Endothelial cell of umbilical vein (primary cell): Measurements from ENCODE around the gene CLEC11A. TPM values are rescaled to one million over a fixed set of nuclear protein-coding genes. Genes with fewer than 3 reads are reported as not detected.

Source experiments
- BruUV-seq: library from RNA; stranded (reverse); fragments of 400-500 nt; replicated peaks from 2 replicates; lab custom pipeline; 2021; lab: Mats Ljungman, UMichigan
- CTCF ChIA-PET: fragments of 300-600, 350-600 bp; sonication (Branson Sonifier 250); formaldehyde crosslinking; loops from one replicate; lab custom pipeline; 2021; ENCODE audit warnings: antibody characterized with exemption, inconsistent platforms; lab: Charles Lee
- POLR2A ChIA-PET: fragments of 300-600, 350-600 bp; sonication (Branson Sonifier 250); formaldehyde crosslinking; loops from one replicate; lab custom pipeline; 2021; ENCODE audit warnings: antibody characterized with exemption, inconsistent platforms; lab: Charles Lee
- DNase-seq: peaks from one replicate; pipeline ENCODE4 v3.0.0-alpha.2; 2011; ENCODE audit warnings: low read depth, low spot score
- FAIRE-seq: peaks from 2 replicates; lab custom pipeline; 2011; peaks lifted over from hg19 to GRCh38; lab: Jason Lieb, UNC
- H2AFZ ChIP-seq: 2 replicates; pipeline ENCODE4 v1.6.0; 2012; ENCODE audit warnings: low read depth, low read length, control low read depth, inconsistent platforms
- H3K27ac ChIP-seq: 2 replicates; pipeline ENCODE4 v1.5.1; 2011; ENCODE audit warnings: low read depth, mild to moderate bottlenecking, control low read depth, low read length, moderate library complexity; ENCODE audit not compliant: insufficient read depth
- H3K27me3 ChIP-seq, 2 experiments: 2 replicates each; pipeline versions ENCODE4 v1.6.0 to v1.6.1; 2011; ENCODE audit warnings: low read length in 2 of 2, mixed read lengths in 1 of 2; ENCODE audit not compliant: control insufficient read depth in 2 of 2, insufficient read depth in 2 of 2
- H3K36me3 ChIP-seq, 2 experiments: 2 replicates in 1 of 2; 3 replicates in 1 of 2; pipeline ENCODE4 v1.5.1; 2011; ENCODE audit warnings: low read length in 2 of 2, mild to moderate bottlenecking in 1 of 2, moderate library complexity in 1 of 2; ENCODE audit not compliant: control insufficient read depth in 2 of 2, insufficient read depth in 2 of 2; ENCODE audit errors: extremely low read depth in 1 of 2
- H3K4me1 ChIP-seq: 3 replicates; pipeline ENCODE4 v1.5.1; 2011; ENCODE audit warnings: mild to moderate bottlenecking, low read length; ENCODE audit not compliant: control insufficient read depth, insufficient read depth; ENCODE audit errors: extremely low read depth
- H3K4me2 ChIP-seq: 2 replicates; pipeline ENCODE4 v1.6.1; 2011; ENCODE audit warnings: low read length, control low read depth, mixed read lengths; ENCODE audit not compliant: insufficient read depth
- H3K4me3 ChIP-seq, 3 experiments: fragments of 200-600 bp in 1 of 3; sonication (generic), shearing (Covaris generic) in 1 of 3; replicated peaks in 1 of 3; 2 replicates each; pipeline ENCODE4 v1.5.1; 2011 to 2016; ENCODE audit warnings: control low read depth in 3 of 3, low read length in 3 of 3, mild to moderate bottlenecking in 2 of 3, inconsistent platforms in 1 of 3, low read depth in 1 of 3, moderate library complexity in 1 of 3; ENCODE audit not compliant: insufficient read depth in 1 of 3
- H3K79me2 ChIP-seq: 2 replicates; pipeline ENCODE4 v1.6.0; 2012; ENCODE audit warnings: low read length, inconsistent platforms; ENCODE audit not compliant: control insufficient read depth, insufficient read depth
- H3K9ac ChIP-seq: replicated peaks from 2 replicates; pipeline ENCODE3; 2011; ENCODE audit warnings: low read length, control low read depth; ENCODE audit not compliant: insufficient read depth; ENCODE audit errors: extremely low read depth
- H3K9me1 ChIP-seq: replicated peaks from 3 replicates; pipeline ENCODE4 v1.6.0; 2011; ENCODE audit warnings: mild to moderate bottlenecking, low read length; ENCODE audit not compliant: control insufficient read depth, insufficient read depth; ENCODE audit errors: extremely low read depth
- H3K9me3 ChIP-seq: replicated peaks from 2 replicates; pipeline ENCODE4 v1.5.1; 2012; ENCODE audit warnings: low read length, inconsistent platforms; ENCODE audit not compliant: control insufficient read depth, insufficient read depth
- H4K20me1 ChIP-seq: replicated peaks from 2 replicates; pipeline ENCODE3; 2011; ENCODE audit warnings: mild to moderate bottlenecking, low read length; ENCODE audit not compliant: control insufficient read depth, insufficient read depth; ENCODE audit errors: extremely low read depth
- EZH2 ChIP-seq: IDR thresholded peaks from 2 replicates; pipeline ENCODE4 v1.6.1; 2012; ENCODE audit warnings: borderline replicate concordance, low read depth, mild to moderate bottlenecking, moderate library complexity, low read length, inconsistent platforms; ENCODE audit not compliant: severe bottlenecking
- GATA2 ChIP-seq: IDR thresholded peaks from 2 replicates; pipeline ENCODE4 v1.7.0; 2011; ENCODE audit warnings: low read depth, mild to moderate bottlenecking, moderate library complexity, mixed read lengths, low read length; ENCODE audit not compliant: insufficient read length, insufficient read depth
- MYC ChIP-seq: IDR thresholded peaks from one replicate; pipeline ENCODE4 v1.6.1; 2011; ENCODE audit warnings: mild to moderate bottlenecking, low read depth, low read length
- POLR2A ChIP-seq: IDR thresholded peaks from 2 replicates; pipeline ENCODE4 v1.6.1; 2012; ENCODE audit warnings: low read depth, mild to moderate bottlenecking, control low read depth, low read length
- POLR2AphosphoS5 ChIP-seq: IDR thresholded peaks from 2 replicates; pipeline ENCODE4 v1.6.1; 2012; ENCODE audit warnings: low read depth, mild to moderate bottlenecking, control low read depth, low read length, moderate library complexity; ENCODE audit not compliant: insufficient read depth
- dilution Hi-C: fragments of 300-500 bp; cut with MboI; formaldehyde crosslinking; loops from one replicate; pipeline ENCODE4 v1.15.0; 2019; ENCODE audit warnings: low sequenced_read_pairs; ENCODE audit not compliant: extremely low pct_ligation_motif_present
- intact Hi-C: fragments of 100-400 bp; cut with micrococcal nuclease; formaldehyde crosslinking; loops from one replicate; pipeline ENCODE4 v1.10.0; 2022
- polyA plus RNA-seq, 4 experiments: library from polyadenylated mRNA; depleted of rRNA in 3 of 4; stranded (reverse) in 3 of 4; unstranded in 1 of 4; fragments of >200 nt; gene quantifications; 2 replicates each; pipeline versions ENCODE4 v1.2.1 to v1.2.3, GENCODE V29; 2011 to 2012; ENCODE audit warnings: missing spikeins in 1 of 4
- total RNA-seq: library from RNA; stranded (reverse); gene quantifications from 2 replicates; pipeline ENCODE4 v1.2.3, GENCODE V29; 2021

CLEC11A gene
- total and polyA plus RNA-seq, 2 donors (not counting 3 experiments of a cell fraction or from before 2014, with no cell fraction given) = 10.4 to 30.1 TPM

DNA sequence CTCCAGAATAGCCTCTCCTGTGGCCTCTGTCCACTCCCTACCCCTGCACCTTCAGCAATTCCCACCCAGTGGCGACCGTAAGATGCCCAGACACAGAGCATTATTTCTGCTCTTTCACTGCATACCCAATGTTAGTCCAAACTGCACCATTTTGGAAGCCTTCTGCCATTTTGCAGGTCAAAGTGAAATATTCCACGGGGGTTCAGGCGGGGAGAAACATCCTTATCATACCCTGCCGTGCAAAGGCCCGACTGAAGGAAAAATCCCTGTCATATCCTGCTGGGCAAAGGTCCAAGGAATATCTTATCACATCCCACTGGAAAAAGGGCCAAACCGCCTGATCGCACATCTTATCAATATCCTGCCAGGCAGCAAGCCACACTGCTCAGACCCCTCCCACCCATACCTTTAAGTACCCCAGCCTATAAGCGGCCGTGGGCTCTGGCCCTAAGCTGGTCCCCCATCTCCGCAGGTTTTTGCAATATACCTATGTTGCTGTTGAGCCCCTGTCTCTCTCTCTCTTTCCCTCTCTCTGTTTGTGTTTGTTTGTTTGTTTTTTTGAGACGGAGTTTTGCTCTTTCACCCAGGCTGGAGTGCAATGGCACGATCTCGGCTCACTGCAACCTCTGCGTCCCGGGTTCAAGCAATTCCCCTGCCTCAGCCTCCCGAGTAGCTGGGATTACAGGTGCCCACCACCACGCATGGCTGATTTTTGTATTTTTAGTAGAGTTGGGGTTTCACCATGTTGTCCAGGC, 18.2 kb downstream of the CLEC11A start:
- peak overlapping the region; percentile 31 for H3K4me2 ChIP-seq
- ChIA-PET CTCF (interaction anchor here (1.6 kb wide), 1 partner anchor 17 kb away, joined by 7 read pairs; no protein-coding TSS in a partner anchor), POLR2A (no interaction called here)
- H4K20me1 ChIP-seq = no peaks in the 10 kb centered on the region
- no peaks in the 10 kb centered on the region for H3K36me3 ChIP-seq
- H3K4me1 ChIP-seq = peaks cover 6% of the 10 kb centered on the region
- TF ChIP-seq GATA2 = peak; percentile 77
- TF ChIP-seq POLR2AphosphoS5 = peak; percentile 33
- no peak for TF ChIP-seq POLR2A
- DNase-seq (peak; percentile 73), FAIRE-seq (no peak)
- peaks cover under 1 to 4% of the 10 kb centered on the region in 2 experiments for H3K27me3 ChIP-seq
- no peak overlapping the region for H3K4me3 ChIP-seq
- no peak overlapping the region for H3K27ac ChIP-seq
- H3K9me1 ChIP-seq = no peaks in the 10 kb centered on the region
- dilution Hi-C loops (no loop called here), intact Hi-C loops (no loop called here)
- no peaks in the 10 kb centered on the region for H3K9me3 ChIP-seq
- BruUV-seq = no TSS peak
- no peaks in the 10 kb centered on the region for H3K79me2 ChIP-seq
- H3K9ac ChIP-seq = no peak overlapping the region
- H2AFZ ChIP-seq = no peak overlapping the region

DNA sequence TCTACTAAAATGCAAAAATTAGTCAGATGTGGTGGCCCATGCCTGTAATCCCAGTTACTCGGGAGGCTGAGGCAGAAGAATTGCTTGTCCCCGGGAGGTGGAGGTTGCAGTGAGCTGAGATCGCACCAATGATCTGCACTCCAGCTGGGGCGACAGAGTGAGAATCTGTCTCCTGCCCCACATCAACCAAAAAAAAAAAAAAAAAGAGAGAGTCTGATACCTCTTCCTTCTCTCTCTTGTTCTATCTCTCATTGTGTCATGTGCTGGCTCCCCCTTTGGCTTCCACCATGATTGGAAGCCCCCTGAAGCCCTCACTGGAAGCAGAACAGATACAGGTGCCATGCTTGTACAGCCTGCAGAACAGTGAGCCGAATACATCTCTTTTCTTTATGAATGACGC, 20.4 kb downstream of the CLEC11A start:
- Histone ChIP-seq H3K27ac (no peak overlapping the region), H3K9me3 (no peaks in the 10 kb centered on the region), H3K36me3 (no peaks in the 10 kb centered on the region), H2AFZ (no peak overlapping the region), H3K27me3 (peaks cover 0 to 2% of the 10 kb centered on the region in 2 experiments), H3K9ac (no peak overlapping the region), H3K4me3 (no peak overlapping the region), H3K79me2 (no peaks in the 10 kb centered on the region), H3K9me1 (no peaks in the 10 kb centered on the region), H3K4me1 (peaks cover 6% of the 10 kb centered on the region), H3K4me2 (no peak overlapping the region), H4K20me1 (no peaks in the 10 kb centered on the region)
- intact Hi-C loops = no loop called here
- POLR2A ChIA-PET = no interaction called here
- DNase-seq = no peak
- dilution Hi-C loops = no loop called here
- FAIRE-seq = no peak
- BruUV-seq = no TSS peak
- no peak for TF ChIP-seq GATA2
- no peak for TF ChIP-seq EZH2
- TF ChIP-seq MYC = no peak
- CTCF ChIA-PET = interaction anchor here (0.8 to 1.3 kb wide), 3 partner anchors 15 to 19 kb away, joined by 3 to 6 read pairs (median 4); no protein-coding TSS in a partner anchor
